ENCODE measurements around the gene CSKMT.

Gene CSKMT

GRCh38 chr11:62706850-62707247, 41.7 kb downstream of the CSKMT start:
- no peak for DNase-seq (ENCODE audit: low read depth)
- H3K4me3 ChIP-seq (replicated peaks; ENCODE audit: low read depth, low read length): peak overlapping the region; percentile 43
- no peak for TF ChIP-seq CTCF (IDR thresholded peaks at IDR 0.05; ENCODE audit: low read length, missing control alignments)

- no peak for TF ChIP-seq CTCF (IDR thresholded peaks at IDR 0.05; ENCODE audit: low read length, missing control alignments)
- peak within 1 kb of the TSS; percentile 43 for H3K4me3 ChIP-seq (replicated peaks; ENCODE audit: low read depth, low read length)
- no peak for DNase-seq (ENCODE audit: low read depth)
Observed at GRCh38 chr11:62707277-62707861, 42.3 kb downstream of the CSKMT start, which contains the start of the genes BSCL2 and GNG3. Gene BSCL2 (minus strand): TSS chr11:62707424. CDS start chr11:62707195, 229 bp downstream. Gene GNG3 (plus strand): TSS chr11:62707676. CDS start chr11:62708296, 620 bp downstream.

- TF ChIP-seq CTCF (IDR thresholded peaks at IDR 0.05; ENCODE audit: low read length, missing control alignments): no peak
- DNase-seq (ENCODE audit: low read depth): no peak
- H3K4me3 ChIP-seq (replicated peaks; ENCODE audit: low read depth, low read length): peak overlapping the region; percentile 58
Observed at GRCh38 chr11:62708392-62708791, 43.3 kb downstream of the CSKMT start.

- peak overlapping the region; percentile 58 for H3K4me3 ChIP-seq (replicated peaks; ENCODE audit: low read depth, low read length)
- DNase-seq (ENCODE audit: low read depth): no peak
- no peak for TF ChIP-seq CTCF (IDR thresholded peaks at IDR 0.05; ENCODE audit: low read length, missing control alignments)
Observed at GRCh38 chr11:62708793-62709192, 43.7 kb downstream of the CSKMT start.

- no peak for TF ChIP-seq CTCF (IDR thresholded peaks at IDR 0.05; ENCODE audit: low read length, missing control alignments)
- peak; percentile 98 for DNase-seq (ENCODE audit: low read depth)
- peak overlapping the region; percentile 58 for H3K4me3 ChIP-seq (replicated peaks; ENCODE audit: low read depth, low read length)
Observed at GRCh38 chr11:62709247-62710000, 44.3 kb downstream of the CSKMT start.

- peak overlapping the region; percentile 58 for H3K4me3 ChIP-seq (replicated peaks; ENCODE audit: low read depth, low read length)
- DNase-seq (ENCODE audit: low read depth): peak; percentile 31
- no peak for TF ChIP-seq CTCF (IDR thresholded peaks at IDR 0.05; ENCODE audit: low read length, missing control alignments)
Observed at GRCh38 chr11:62710001-62710345, 44.9 kb downstream of the CSKMT start.

Data from fibroblast of pulmonary artery (primary cell).